HEK293 (cell line): ENCODE measurements around the gene ISYNA1.

Source experiments
- CTCF ChIA-PET: fragments of 350-600 bp; formaldehyde crosslinking; extraction: SDS; loops from one replicate; lab custom pipeline; 2021; ENCODE audit warnings: antibody characterized with exemption; lab: Yijun Ruan, JAX
- POLR2A ChIA-PET: fragments of 300-600 bp; formaldehyde crosslinking; extraction: SDS; loops from one replicate; lab custom pipeline; 2020; ENCODE audit warnings: antibody characterized with exemption, inconsistent platforms; lab: Yijun Ruan, JAX
- H3K27ac ChIP-seq: fragments of 200-500 bp; sonication (Bioruptor generic); 2 replicates; pipeline ENCODE4 v1.5.1; 2014; ENCODE audit warnings: low read depth, low read length, control low read depth, inconsistent platforms; ENCODE audit errors: extremely low read depth
- H3K36me3 ChIP-seq, 2 experiments: fragments of 200-500 bp in 1 of 2; sonication (Bioruptor generic) in 1 of 2; 1 replicate in 1 of 2; 2 replicates in 1 of 2; pipeline ENCODE4 v1.5.1; 2014 to 2017; ENCODE audit warnings: inconsistent platforms in 2 of 2, low read length in 2 of 2; ENCODE audit not compliant: control insufficient read depth in 2 of 2, insufficient read depth in 1 of 2
- H3K4me1 ChIP-seq: fragments of 200-500 bp; sonication (Bioruptor generic); 2 replicates; pipeline ENCODE4 v1.5.1; 2014; ENCODE audit warnings: mild to moderate bottlenecking, low read length, inconsistent platforms; ENCODE audit not compliant: control insufficient read depth, insufficient read depth
- H3K4me3 ChIP-seq: 2 replicates; pipeline ENCODE4 v1.5.1; 2011; ENCODE audit warnings: low read depth, mild to moderate bottlenecking, control low read depth, low read length, moderate library complexity
- H3K9me3 ChIP-seq: fragments of 200-500 bp; sonication (Bioruptor generic); 2 replicates; pipeline ENCODE4 v1.5.1; 2014; ENCODE audit warnings: low read depth, low read length, inconsistent platforms; ENCODE audit not compliant: control insufficient read depth, insufficient read depth
- INSM2 ChIP-seq: fragments of 450-650 bp; formaldehyde crosslinking; IDR thresholded peaks from 2 replicates; pipeline ENCODE4 v1.5.1; 2016; ENCODE audit warnings: missing biosample characterization, missing genetic modification characterization
- SCRT2 ChIP-seq: fragments of 450-650 bp; formaldehyde crosslinking; IDR thresholded peaks from 2 replicates; pipeline ENCODE4 v1.5.1; 2016; ENCODE audit warnings: missing biosample characterization, missing genetic modification characterization
- SP7 ChIP-seq: fragments of 450-650 bp; formaldehyde crosslinking; IDR thresholded peaks from 2 replicates; pipeline ENCODE4 v1.5.1; 2016; ENCODE audit warnings: missing biosample characterization, missing genetic modification characterization
- YY1 ChIP-seq: fragments of 450-650 bp; formaldehyde crosslinking; IDR thresholded peaks from 2 replicates; pipeline ENCODE4 v1.5.1; 2018; ENCODE audit warnings: missing biosample characterization, missing genetic modification characterization
- ZNF24 ChIP-seq: fragments of 450-650 bp; formaldehyde crosslinking; IDR thresholded peaks from 2 replicates; pipeline ENCODE4 v1.5.1; 2016; ENCODE audit warnings: missing biosample characterization, missing genetic modification characterization
- ZNF350 ChIP-seq: fragments of 450-650 bp; formaldehyde crosslinking; IDR thresholded peaks from 2 replicates; pipeline ENCODE4 v1.5.0; 2017; ENCODE audit warnings: missing biosample characterization, mild to moderate bottlenecking, missing genetic modification characterization
- ZNF37A ChIP-seq: fragments of 450-650 bp; IDR thresholded peaks from 2 replicates; pipeline ENCODE4 v1.5.1; 2018; ENCODE audit warnings: missing biosample characterization, missing genetic modification characterization
- ZNF426 ChIP-seq: fragments of 450-650 bp; formaldehyde crosslinking; IDR thresholded peaks from 2 replicates; pipeline ENCODE4 v1.5.1; 2017; ENCODE audit warnings: missing biosample characterization, missing genetic modification characterization, mild to moderate bottlenecking, inconsistent platforms, moderate library complexity
- ZNF530 ChIP-seq: fragments of 450-650 bp; formaldehyde crosslinking; IDR thresholded peaks from 2 replicates; pipeline ENCODE4 v1.5.1; 2016; ENCODE audit warnings: low read depth, missing biosample characterization, missing genetic modification characterization
- ZNF560 ChIP-seq: fragments of 450-650 bp; formaldehyde crosslinking; IDR thresholded peaks from 2 replicates; pipeline ENCODE4 v1.5.1; 2017; ENCODE audit warnings: missing biosample characterization, missing genetic modification characterization, borderline replicate concordance
- ZNF585B ChIP-seq: fragments of 450-650 bp; formaldehyde crosslinking; IDR thresholded peaks from 2 replicates; pipeline ENCODE4 v1.5.1; 2016; ENCODE audit warnings: missing biosample characterization, missing genetic modification characterization
- ZNF610 ChIP-seq: fragments of 450-650 bp; formaldehyde crosslinking; IDR thresholded peaks from 2 replicates; pipeline ENCODE4 v1.5.1; 2016; ENCODE audit warnings: missing biosample characterization, missing genetic modification characterization, borderline replicate concordance
- ZNF623 ChIP-seq: fragments of 450-650 bp; formaldehyde crosslinking; IDR thresholded peaks from 2 replicates; pipeline ENCODE4 v1.5.1; 2016; ENCODE audit warnings: missing biosample characterization, missing genetic modification characterization
- ZNF660 ChIP-seq: fragments of 450-650 bp; IDR thresholded peaks from 2 replicates; pipeline ENCODE4 v1.5.1; 2018; ENCODE audit warnings: missing biosample characterization, mild to moderate bottlenecking, missing genetic modification characterization
- ZSCAN18 ChIP-seq: fragments of 450-650 bp; formaldehyde crosslinking; IDR thresholded peaks from 2 replicates; pipeline ENCODE4 v1.5.1; 2016; ENCODE audit warnings: missing biosample characterization, missing genetic modification characterization
- TF ChIP-seq, protein P1 (sequence below): fragments of 450-650 bp; formaldehyde crosslinking; IDR thresholded peaks from 2 replicates; pipeline ENCODE4 v1.5.1; 2016; ENCODE audit warnings: missing biosample characterization, missing genetic modification characterization
- TF ChIP-seq, protein P2 (sequence below): fragments of 450-650 bp; formaldehyde crosslinking; IDR thresholded peaks from 2 replicates; pipeline ENCODE4 v1.5.1; 2016; ENCODE audit warnings: missing biosample characterization, missing genetic modification characterization
- TF ChIP-seq, protein P3 (sequence below): fragments of 450-650 bp; formaldehyde crosslinking; IDR thresholded peaks from 2 replicates; pipeline ENCODE4 v1.5.1; 2016; ENCODE audit warnings: missing biosample characterization, missing genetic modification characterization

The ISYNA1 gene

GRCh38 chr19:18445262-18445948 lies 7.5 kb upstream of the ISYNA1 start (continued):
- TF ChIP-seq, protein P1, sequence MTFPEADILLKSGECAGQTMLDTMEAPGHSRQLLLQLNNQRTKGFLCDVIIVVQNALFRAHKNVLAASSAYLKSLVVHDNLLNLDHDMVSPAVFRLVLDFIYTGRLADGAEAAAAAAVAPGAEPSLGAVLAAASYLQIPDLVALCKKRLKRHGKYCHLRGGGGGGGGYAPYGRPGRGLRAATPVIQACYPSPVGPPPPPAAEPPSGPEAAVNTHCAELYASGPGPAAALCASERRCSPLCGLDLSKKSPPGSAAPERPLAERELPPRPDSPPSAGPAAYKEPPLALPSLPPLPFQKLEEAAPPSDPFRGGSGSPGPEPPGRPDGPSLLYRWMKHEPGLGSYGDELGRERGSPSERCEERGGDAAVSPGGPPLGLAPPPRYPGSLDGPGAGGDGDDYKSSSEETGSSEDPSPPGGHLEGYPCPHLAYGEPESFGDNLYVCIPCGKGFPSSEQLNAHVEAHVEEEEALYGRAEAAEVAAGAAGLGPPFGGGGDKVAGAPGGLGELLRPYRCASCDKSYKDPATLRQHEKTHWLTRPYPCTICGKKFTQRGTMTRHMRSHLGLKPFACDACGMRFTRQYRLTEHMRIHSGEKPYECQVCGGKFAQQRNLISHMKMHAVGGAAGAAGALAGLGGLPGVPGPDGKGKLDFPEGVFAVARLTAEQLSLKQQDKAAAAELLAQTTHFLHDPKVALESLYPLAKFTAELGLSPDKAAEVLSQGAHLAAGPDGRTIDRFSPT (tag by site-specific recombination): no peak
- TF ChIP-seq INSM2 (tag by site-specific recombination) (no peak), ZNF530 (tag by site-specific recombination) (no peak), SP7 (tag by site-specific recombination) (no peak), ZNF426 (tag by site-specific recombination) (no peak), YY1 (no peak), ZNF37A (no peak), SCRT2 (no peak), ZNF660 (tag by site-specific recombination) (no peak), ZNF610 (tag by site-specific recombination) (no peak), ZNF585B (tag by site-specific recombination) (no peak), ZNF623 (no peak), ZSCAN18 (tag by site-specific recombination) (no peak)
- TF ChIP-seq, protein P2, sequence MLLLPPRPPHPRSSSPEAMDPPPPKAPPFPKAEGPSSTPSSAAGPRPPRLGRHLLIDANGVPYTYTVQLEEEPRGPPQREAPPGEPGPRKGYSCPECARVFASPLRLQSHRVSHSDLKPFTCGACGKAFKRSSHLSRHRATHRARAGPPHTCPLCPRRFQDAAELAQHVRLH (tag by site-specific recombination): no peak
- TF ChIP-seq, protein P3, sequence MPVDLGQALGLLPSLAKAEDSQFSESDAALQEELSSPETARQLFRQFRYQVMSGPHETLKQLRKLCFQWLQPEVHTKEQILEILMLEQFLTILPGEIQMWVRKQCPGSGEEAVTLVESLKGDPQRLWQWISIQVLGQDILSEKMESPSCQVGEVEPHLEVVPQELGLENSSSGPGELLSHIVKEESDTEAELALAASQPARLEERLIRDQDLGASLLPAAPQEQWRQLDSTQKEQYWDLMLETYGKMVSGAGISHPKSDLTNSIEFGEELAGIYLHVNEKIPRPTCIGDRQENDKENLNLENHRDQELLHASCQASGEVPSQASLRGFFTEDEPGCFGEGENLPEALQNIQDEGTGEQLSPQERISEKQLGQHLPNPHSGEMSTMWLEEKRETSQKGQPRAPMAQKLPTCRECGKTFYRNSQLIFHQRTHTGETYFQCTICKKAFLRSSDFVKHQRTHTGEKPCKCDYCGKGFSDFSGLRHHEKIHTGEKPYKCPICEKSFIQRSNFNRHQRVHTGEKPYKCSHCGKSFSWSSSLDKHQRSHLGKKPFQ: no peak

GRCh38 chr19:18444513-18444912 lies 6.6 kb upstream of the ISYNA1 start:
- TF ChIP-seq SCRT2 (no peak), ZNF350 (tag by site-specific recombination) (no peak), ZNF24 (tag by site-specific recombination) (no peak), ZNF560 (tag by site-specific recombination) (no peak)
- H3K4me3 ChIP-seq: no peak overlapping the region
- CTCF ChIA-PET: interaction anchor here (0.8 to 2.4 kb wide), 2 partner anchors 18 to 29 kb away, joined by 3 to 15 read pairs; no protein-coding TSS in a partner anchor

More at GRCh38 chr19:18444513-18444912, 6.6 kb upstream of the ISYNA1 start:
- H3K4me1 ChIP-seq: no peaks in the 10 kb centered on the region
- H3K36me3 ChIP-seq: peaks cover 0 to 52% of the 10 kb centered on the region in 2 experiments; a peak in 2 of 3 replicates
- no peak overlapping the region for H3K27ac ChIP-seq
- POLR2A ChIA-PET: interaction anchor here (0.7 kb wide), 1 partner anchor 157 kb away, joined by 3 read pairs; no protein-coding TSS in a partner anchor
- H3K9me3 ChIP-seq: no peaks in the 10 kb centered on the region
